HG02885 (cell line): Measurements from ENCODE around the gene BANP.
A peak's percentile ranks its signal among the peaks of the same experiment; 100 is the strongest.

Experiments used
- ATAC-seq: cut with Tn5 transposase; IDR thresholded peaks from one replicate; pipeline ENCODE4 v1.9.1; 2021; ENCODE audit warnings: mild to moderate bottlenecking; ENCODE audit not compliant: unreplicated experiment, poor library complexity

Gene BANP

DNA sequence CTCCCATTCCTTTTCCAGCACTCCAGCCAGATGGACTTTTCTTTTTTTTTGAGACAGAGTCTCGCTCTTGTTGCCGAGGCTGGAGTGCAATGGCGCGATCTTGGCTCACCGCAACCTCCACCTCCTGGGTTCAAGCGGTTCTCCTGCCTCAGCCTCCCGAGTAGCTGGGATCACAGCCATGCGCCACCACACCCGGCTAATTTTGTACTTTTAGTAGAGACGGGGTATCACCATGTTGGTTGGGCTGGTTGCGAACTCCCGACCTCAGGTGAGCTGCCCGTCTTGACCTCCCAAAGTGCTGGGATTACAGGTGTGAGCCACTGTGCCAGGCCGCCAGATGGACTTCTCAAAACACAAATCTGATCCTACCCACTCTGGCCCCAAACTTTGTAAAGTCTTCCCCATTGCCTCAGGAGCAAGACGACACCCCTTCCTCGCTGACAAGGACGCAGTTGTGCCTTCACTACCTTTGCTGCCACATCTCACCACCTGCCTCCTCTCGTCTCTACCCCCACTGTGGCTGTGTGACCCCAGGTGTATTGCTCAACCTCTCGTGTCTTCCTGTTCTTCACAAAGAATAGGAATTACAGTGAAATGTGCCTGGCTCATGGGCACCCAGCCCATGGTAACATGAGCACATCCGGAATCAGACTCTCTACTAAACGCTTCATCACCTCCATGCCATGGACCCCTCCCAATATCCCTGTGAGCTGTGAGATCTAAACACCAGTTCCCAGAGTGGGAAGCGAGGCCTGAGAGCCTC lies 3.7 kb upstream of the BANP start:
- ATAC-seq, result no peak

DNA sequence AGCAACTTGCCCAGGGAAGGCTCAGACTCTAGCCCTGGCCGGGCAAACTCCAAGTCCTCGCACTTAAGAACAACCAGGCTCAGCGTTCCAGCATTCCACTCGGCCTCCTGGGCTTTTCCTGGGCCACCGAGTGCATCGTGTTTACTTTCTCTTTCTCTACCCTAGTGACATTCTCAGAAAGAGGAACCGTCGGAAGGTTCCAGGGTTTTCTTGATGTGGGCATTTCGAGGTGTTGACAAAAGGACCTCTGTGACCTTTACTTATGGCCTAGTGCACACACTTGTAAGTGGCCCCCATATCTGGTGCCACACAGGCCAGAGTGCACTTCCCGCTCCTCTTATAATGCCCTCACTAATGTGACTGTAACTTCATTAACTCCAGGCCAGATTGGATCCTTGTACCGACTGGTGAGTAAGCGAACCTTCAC lies 3.1 kb upstream of the BANP start:
- no peak for ATAC-seq

GRCh38 chr16:87948735-87949070 lies 2.5 kb upstream of the BANP start:
- no peak for ATAC-seq

DNA sequence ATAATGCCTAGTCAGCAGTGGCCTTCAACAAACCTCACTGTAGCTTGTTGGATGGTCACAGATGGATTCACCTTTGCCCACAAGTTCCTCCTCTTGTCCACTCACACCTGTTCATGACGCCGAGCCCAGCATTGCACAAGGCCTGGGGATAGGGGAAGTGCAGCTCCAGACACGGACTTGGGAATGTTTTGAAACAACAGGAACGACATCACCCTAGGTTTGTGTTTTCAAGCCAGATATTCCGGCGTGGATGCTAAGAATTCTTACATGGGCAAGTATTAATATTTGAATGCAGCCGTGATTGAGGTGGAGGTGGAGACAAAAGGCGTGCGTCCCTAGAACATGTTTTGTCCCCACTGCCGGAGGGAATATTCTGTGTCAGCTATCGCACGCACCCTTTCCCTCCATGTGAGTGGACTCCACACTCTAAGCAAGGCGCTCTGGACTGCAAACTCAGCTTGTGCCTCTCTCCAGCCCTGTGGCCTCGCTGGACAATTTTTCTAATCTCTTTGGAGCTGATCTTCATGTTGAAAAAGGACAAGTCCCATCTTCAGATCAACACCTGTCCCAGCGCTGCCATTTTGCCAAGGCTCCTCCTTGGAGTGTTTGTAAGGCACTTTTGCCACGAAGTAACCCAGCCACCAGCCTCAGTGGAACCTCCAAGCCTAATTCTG lies 2.0 kb upstream of the BANP start:
- no peak for ATAC-seq

DNA sequence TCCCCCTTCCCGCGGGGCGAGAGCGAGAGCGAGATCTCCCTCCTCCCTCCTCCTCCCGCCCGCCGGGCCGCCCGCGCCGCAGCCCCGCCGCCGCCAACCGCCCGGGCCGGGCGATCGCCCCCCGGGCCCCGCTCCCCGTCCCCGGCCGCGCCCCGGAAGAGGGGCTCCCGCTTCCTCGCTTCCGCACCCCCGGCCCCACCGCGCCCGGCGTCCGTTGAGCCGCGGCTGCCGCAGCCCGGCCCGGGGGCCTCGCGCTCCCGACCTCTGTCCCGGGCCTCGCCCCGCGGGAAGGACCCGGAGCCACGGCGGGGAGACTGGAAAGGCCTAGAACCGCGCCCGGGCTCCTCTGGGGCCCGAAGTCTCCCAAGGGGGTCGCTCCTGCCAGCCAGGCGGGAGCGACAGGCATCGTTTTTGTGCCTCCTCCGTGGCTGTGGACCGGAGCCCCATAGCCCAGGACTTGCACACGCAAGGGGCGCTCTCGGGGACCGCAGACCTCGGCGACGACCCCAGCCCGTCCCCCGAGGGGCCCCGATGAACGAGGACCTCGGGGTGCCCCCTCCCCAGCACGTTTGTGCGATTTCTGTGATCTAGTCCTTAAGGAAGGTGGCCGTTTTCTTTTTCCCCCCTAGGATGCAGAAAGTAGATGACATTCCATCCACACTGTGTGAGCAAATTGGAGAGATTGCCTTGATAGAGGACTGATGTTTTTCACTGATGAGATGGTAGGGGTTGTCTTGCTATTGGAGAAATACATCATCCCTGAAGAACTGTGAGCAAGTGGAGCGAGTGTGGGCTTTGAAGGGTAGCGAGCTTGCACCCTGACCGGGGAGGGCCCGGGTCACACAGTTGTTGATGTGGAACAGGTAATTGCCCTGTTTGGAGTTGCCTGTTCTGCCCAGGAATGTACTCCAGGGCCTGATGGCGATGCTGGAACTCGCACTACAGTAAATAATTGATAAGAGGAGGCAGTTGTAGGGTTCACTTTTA lies 611 bp downstream of the BANP start:
- ATAC-seq, result peak; percentile 1

- ATAC-seq, result no peak
These were observed 1.5 kb downstream of the BANP start for GRCh38 chr16:87952751-87953150.

DNA sequence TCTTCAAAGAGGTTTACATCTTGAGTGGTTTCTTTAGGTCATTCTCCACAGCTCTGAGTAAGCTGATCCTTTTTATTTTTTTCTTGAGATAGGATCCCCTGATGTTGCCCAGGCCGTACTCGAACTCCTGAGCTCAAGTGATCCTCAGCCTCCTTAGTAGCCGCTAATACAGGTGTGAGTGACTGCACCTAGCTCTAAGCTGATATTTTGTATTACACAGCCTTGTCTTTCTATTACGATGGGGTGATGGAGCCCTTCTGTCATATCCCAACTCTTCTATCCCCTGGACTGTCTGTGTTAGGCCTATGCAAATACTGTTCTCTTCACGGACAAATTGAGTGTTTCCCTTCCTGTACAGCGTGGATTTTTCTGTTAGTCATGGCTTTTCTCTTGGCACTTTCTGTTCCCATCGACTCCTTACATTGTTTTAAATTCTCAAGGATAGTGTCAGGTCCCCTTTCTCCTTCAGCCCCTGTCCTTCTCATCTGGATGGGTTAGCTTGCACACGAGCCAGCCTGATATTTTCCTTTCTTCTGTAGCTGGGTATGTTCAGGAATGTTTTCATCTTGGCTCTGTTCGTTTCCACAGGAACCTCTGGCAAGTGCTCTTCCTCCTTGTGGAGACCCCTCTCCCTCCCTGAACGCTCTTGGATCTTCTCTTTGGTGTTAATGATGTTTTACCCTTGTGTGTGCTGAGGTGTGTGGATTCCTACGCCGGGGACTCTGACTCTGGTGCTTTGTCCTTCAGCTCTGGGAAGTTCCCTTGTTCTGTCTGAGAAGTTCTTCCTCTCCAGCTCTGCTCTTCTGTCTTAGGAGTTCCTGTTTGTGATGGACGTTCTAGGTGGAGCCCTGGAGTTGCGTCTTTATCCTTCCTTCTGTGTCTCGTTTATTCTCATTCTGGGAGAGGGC lies 2.3 kb downstream of the BANP start:
- ATAC-seq, result no peak

DNA sequence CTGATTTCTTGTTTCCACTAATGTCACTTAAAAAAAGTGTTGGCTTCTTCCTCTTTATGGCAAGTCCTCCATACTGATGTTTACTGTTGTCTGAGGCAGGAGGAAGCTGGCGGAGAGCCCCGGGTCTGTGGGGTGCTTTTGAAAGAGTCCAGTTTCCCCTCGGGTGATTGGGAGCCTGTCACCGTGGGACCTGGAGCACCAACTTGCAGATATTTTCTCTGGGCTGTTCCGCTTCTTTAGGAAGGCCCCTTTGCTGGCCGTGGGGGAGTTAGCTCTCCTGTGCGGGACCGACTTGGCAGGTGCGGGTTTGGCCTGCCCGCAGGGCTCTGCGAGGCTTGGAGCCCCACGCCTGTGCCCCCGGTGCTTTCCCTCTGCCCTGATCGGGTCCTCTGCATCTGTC lies 3.1 kb downstream of the BANP start:
- ATAC-seq, result no peak

GRCh38 chr16:87954826-87955225 lies 3.6 kb downstream of the BANP start:
- no peak for ATAC-seq

- no peak for ATAC-seq
These were observed 4.3 kb downstream of the BANP start for GRCh38 chr16:87955302-87956097.

- no peak for ATAC-seq
These were observed 4.8 kb downstream of the BANP start for GRCh38 chr16:87956098-87956364.

DNA sequence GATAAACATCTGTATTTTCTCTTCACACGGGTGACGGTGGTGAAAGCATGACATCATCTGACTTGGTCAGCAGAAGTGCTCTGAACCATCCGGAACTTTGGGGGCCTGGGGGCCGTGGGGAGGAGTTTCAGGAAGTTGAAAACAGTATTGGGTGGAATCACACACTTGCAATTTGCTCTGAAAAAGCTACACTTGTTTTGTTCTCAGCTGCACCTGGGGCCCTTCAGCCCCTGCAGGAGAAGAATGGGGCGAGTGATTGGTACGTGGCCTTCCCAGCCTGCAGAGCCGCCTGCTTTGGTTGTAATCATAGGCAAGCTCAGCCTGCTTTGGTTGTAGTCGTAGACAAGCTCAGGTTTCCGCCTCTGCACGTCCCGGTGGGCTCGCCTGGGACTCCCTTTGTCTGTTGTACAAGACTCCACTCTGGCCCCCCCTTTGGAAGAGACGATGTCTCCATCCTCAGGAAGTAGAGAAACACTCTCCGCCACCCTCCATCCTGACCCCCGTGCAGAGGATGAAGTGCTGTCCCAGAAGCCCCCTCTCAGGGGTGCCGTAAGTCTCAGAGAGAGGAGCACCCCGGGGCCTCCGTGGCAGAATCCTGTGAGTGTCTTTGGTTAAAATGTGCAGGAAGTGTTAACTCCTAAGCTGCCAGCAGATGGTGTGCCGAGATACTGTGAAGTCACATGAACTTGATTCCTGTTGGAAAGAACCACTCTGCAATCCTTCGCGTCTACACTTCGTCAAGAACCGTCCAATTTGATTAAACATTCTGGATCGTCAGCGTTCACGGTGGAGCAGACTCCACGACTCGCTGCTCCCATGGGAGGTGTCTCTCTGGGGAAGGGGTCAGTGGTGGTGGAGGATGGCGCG lies 5.4 kb downstream of the BANP start:
- ATAC-seq, result no peak

DNA sequence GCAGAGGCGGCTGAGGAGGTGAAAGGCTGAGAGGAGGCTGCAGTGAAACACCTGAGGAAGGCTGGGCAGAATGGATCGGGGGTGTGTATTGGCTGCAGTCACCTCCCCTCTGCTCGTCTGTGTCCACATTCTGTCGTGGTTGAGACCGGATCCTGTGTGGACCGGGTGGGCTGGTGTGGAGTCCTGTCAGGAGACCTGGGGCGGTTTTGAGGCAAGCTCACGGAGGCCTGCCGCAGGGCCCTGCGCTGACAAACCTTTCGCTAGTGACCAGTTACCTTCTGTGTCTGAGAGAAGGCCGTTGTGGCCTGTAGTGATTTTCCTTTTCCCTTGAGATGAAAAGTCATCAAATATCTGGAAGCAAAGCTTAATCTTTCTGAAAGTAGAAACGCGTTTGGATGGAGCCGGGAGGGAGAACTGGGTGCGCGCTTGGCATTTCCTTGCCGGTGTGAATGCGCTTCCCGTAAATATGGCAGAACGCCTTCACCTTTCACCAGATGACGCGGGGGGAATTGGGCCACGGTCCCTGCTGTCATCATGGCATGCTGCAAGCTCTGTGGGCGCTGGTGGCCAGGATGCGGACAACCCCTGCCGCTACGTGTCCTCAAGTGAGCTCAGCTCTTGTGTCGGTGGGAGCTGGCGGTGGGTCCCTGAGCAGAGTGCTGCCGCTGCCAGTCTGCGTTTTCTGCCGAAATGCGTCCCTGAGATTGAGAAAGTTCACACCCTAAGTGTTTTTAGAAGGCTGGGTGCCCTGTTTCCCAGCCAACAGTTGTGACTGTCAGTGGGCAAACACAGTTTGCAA lies 6.3 kb downstream of the BANP start:
- ATAC-seq, result no peak

GRCh38 chr16:87958632-87959031 lies 7.4 kb downstream of the BANP start:
- ATAC-seq, result no peak

- no peak for ATAC-seq
These were observed 8.3 kb downstream of the BANP start for GRCh38 chr16:87959391-87959990.

DNA sequence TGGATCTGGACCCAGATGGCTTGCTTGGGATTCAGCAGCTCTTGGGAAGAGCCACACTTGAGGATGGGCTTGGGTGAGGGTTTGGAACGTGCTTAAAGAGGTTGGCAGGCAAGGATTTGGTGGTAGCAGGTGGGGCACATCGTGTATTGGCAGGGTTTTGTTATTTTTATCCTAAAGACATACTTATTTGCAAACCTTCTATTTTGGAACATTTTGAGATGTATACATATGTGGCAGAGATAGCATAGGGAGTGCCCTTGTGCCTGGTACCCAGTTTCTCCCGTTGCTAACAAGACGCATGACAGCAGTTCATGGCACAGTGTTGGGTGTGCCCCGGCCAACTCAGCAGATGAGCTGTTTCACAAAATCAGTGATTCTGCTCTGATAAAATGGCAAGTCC lies 9.1 kb downstream of the BANP start:
- no peak for ATAC-seq

DNA sequence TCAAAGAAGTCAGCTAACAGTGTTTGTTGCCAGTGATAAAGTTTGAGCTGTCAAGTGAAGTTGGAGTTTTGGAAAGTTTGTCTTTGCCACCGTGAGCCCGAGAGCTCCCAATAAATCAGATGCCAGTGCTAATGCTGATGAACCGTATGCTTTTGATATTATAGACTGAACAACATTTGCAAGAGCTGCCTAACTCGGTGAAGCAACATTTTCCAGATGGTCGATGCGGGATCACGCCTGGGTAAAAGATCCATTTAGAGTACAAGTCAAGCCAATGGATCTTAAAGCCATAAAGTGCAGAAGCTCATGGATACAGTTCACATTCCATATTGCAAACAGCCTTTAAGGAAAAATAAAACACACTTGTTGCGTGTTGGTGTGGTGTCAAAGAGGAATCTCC lies 9.6 kb downstream of the BANP start:
- no peak for ATAC-seq
